Measurements from ENCODE around the gene RHBDL2. TPM values are rescaled to one million over a fixed set of nuclear protein-coding genes. Genes with fewer than 3 reads are reported as not detected.
A peak's percentile ranks its signal among the peaks of the same experiment; 100 is the strongest.

The RHBDL2 gene
- total and polyA plus RNA-seq, 2 of the 13 experiments (the other 11 are each of a cell fraction or from before 2014, with no cell fraction given): 3.3 to 5.4 TPM

DNA sequence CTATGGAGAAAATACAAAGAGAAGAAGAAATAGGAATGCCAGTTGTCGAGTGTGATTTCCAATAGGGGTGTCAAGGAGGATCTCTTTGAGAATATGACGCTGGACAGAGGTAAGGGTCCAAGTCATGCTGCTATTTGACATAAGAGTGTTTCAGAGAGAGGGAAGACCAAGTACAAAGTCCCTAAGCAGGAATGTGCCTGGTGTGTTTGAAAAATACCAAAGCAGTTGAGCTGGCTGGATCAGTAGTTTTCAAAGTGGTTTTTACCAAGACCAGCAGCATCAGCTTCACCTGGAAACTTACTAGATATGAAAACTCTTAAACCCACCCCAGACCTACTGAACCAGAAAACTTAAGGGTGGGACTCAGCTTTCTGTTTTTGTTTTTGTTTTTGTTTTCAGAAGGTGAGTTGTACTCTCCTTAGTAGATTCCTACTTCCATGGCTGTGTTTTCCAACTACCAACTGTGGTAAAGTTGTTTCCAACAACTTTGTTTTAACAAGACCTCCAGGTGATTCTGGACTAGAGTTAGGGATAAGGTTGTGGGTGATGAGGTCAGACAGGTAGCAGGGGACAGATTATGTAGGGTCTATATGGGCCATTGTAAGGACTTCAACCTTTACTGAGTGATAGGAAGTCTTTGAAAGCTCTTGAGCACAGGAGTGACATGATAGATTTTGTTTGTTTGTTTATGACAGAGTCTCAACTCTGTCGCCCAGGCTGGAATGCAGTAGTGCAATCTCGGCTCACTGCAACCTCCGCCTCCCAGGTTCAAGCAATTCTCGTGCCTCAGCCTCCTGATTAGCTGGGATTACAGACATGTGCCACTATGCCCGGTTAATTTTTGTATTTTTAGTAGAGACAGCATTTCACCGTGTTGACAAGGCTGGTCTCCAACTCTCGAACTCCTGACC lies 53.0 kb downstream of the RHBDL2 start (continued):
- TF ChIP-seq, protein P1, sequence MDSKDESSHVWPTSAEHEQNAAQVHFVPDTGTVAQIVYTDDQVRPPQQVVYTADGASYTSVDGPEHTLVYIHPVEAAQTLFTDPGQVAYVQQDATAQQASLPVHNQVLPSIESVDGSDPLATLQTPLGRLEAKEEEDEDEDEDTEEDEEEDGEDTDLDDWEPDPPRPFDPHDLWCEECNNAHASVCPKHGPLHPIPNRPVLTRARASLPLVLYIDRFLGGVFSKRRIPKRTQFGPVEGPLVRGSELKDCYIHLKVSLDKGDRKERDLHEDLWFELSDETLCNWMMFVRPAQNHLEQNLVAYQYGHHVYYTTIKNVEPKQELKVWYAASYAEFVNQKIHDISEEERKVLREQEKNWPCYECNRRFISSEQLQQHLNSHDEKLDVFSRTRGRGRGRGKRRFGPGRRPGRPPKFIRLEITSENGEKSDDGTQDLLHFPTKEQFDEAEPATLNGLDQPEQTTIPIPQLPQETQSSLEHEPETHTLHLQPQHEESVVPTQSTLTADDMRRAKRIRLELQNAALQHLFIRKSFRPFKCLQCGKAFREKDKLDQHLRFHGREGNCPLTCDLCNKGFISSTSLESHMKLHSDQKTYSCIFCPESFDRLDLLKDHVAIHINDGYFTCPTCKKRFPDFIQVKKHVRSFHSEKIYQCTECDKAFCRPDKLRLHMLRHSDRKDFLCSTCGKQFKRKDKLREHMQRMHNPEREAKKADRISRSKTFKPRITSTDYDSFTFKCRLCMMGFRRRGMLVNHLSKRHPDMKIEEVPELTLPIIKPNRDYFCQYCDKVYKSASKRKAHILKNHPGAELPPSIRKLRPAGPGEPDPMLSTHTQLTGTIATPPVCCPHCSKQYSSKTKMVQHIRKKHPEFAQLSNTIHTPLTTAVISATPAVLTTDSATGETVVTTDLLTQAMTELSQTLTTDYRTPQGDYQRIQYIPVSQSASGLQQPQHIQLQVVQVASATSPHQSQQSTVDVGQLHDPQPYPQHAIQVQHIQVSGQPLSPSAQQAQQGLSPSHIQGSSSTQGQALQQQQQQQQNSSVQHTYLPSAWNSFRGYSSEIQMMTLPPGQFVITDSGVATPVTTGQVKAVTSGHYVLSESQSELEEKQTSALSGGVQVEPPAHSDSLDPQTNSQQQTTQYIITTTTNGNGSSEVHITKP (CRISPR knock-in tag; IDR thresholded peaks at IDR 0.05; ENCODE audit: low read depth): peak; percentile 55; the same call in 1 of the 2 replicates
- 0 out of 2 replicates have a peak, but pooled peaks have one; percentile 19 for TF ChIP-seq PHF21A (CRISPR knock-in tag; IDR thresholded peaks at IDR 0.05)
- peak; percentile 71 for TF ChIP-seq ZBTB21 (CRISPR knock-in tag; IDR thresholded peaks at IDR 0.05)
- peak; percentile 76 for TF ChIP-seq ZMYM3 (CRISPR knock-in tag; IDR thresholded peaks at IDR 0.05)
- TF ChIP-seq CREM (IDR thresholded peaks at IDR 0.05): peak; percentile 49; the same call in 1 of the 2 replicates
- no peak for TF ChIP-seq CREM (CRISPR knock-in tag; IDR thresholded peaks at IDR 0.05)
- TF ChIP-seq ZBTB20 (CRISPR knock-in tag; IDR thresholded peaks at IDR 0.05; ENCODE audit: borderline replicate concordance, low read depth): peak; percentile 80; the same call in 1 of the 2 replicates
- TF ChIP-seq, protein P2, sequence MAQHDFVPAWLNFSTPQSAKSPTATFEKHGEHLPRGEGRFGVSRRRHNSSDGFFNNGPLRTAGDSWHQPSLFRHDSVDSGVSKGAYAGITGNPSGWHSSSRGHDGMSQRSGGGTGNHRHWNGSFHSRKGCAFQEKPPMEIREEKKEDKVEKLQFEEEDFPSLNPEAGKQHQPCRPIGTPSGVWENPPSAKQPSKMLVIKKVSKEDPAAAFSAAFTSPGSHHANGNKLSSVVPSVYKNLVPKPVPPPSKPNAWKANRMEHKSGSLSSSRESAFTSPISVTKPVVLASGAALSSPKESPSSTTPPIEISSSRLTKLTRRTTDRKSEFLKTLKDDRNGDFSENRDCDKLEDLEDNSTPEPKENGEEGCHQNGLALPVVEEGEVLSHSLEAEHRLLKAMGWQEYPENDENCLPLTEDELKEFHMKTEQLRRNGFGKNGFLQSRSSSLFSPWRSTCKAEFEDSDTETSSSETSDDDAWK (CRISPR knock-in tag; IDR thresholded peaks at IDR 0.05): no peak
- TF ChIP-seq ZMYM2 (CRISPR knock-in tag; IDR thresholded peaks at IDR 0.05): peak; percentile 41; the same call in 1 of the 2 replicates
- TF ChIP-seq, protein P3, sequence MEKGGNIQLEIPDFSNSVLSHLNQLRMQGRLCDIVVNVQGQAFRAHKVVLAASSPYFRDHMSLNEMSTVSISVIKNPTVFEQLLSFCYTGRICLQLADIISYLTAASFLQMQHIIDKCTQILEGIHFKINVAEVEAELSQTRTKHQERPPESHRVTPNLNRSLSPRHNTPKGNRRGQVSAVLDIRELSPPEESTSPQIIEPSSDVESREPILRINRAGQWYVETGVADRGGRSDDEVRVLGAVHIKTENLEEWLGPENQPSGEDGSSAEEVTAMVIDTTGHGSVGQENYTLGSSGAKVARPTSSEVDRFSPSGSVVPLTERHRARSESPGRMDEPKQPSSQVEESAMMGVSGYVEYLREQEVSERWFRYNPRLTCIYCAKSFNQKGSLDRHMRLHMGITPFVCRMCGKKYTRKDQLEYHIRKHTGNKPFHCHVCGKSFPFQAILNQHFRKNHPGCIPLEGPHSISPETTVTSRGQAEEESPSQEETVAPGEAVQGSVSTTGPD (CRISPR knock-in tag; IDR thresholded peaks at IDR 0.05): peak; percentile 50; the same call in 1 of the 2 replicates
- TF ChIP-seq HNF4A (CRISPR knock-in tag; IDR thresholded peaks at IDR 0.05): peak; percentile 86
- TF ChIP-seq ZSCAN12 (CRISPR knock-in tag; IDR thresholded peaks at IDR 0.05): no peak
- TF ChIP-seq, protein P4, sequence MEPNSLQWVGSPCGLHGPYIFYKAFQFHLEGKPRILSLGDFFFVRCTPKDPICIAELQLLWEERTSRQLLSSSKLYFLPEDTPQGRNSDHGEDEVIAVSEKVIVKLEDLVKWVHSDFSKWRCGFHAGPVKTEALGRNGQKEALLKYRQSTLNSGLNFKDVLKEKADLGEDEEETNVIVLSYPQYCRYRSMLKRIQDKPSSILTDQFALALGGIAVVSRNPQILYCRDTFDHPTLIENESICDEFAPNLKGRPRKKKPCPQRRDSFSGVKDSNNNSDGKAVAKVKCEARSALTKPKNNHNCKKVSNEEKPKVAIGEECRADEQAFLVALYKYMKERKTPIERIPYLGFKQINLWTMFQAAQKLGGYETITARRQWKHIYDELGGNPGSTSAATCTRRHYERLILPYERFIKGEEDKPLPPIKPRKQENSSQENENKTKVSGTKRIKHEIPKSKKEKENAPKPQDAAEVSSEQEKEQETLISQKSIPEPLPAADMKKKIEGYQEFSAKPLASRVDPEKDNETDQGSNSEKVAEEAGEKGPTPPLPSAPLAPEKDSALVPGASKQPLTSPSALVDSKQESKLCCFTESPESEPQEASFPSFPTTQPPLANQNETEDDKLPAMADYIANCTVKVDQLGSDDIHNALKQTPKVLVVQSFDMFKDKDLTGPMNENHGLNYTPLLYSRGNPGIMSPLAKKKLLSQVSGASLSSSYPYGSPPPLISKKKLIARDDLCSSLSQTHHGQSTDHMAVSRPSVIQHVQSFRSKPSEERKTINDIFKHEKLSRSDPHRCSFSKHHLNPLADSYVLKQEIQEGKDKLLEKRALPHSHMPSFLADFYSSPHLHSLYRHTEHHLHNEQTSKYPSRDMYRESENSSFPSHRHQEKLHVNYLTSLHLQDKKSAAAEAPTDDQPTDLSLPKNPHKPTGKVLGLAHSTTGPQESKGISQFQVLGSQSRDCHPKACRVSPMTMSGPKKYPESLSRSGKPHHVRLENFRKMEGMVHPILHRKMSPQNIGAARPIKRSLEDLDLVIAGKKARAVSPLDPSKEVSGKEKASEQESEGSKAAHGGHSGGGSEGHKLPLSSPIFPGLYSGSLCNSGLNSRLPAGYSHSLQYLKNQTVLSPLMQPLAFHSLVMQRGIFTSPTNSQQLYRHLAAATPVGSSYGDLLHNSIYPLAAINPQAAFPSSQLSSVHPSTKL (CRISPR knock-in tag; IDR thresholded peaks at IDR 0.05): peak; percentile 70
- TF ChIP-seq PITX1 (CRISPR knock-in tag; IDR thresholded peaks at IDR 0.05): peak; percentile 37; the same call in 1 of the 2 replicates
- 0 out of 2 replicates have a peak, but pooled peaks have one; percentile 26 for TF ChIP-seq ERF (CRISPR knock-in tag; IDR thresholded peaks at IDR 0.05)
